GM12878 (cell line): ENCODE data around the gene PDCD7. TPM values are rescaled to one million over a fixed set of nuclear protein-coding genes. Genes with fewer than 3 reads are reported as not detected.

Source experiments
- ATAC-seq: fragments of 200-7000 bp; cut with Tn5 transposase; 3 replicates; pipeline ENCODE4 v1.9.1; 2020; ENCODE audit warnings: mild to moderate bottlenecking, moderate library complexity
- BruUV-seq: library from RNA; stranded (reverse); fragments of 400-500 nt; replicated peaks from 2 replicates; lab custom pipeline; 2021; lab: Mats Ljungman, UMichigan
- CTCF ChIA-PET: fragments of 300-600 bp; sonication (Branson Sonifier 250); formaldehyde crosslinking; extraction: SDS; loops from one replicate; lab custom pipeline; 2021; ENCODE audit warnings: inconsistent platforms; lab: Yijun Ruan, JAX
- POLR2A ChIA-PET: fragments of 350-600 bp; formaldehyde crosslinking; extraction: SDS; loops from one replicate; lab custom pipeline; 2021; ENCODE audit warnings: inconsistent platforms; lab: Charles Lee
- RAD21 ChIA-PET: fragments of 300-600 bp; sonication (Branson Sonifier 250); formaldehyde crosslinking; loops from one replicate; lab custom pipeline; 2023; ENCODE audit warnings: antibody characterized with exemption; ENCODE audit not compliant: unreplicated experiment; lab: Charles Lee
- SMC1A ChIA-PET: fragments of 300-600 bp; sonication (Branson Sonifier 250); formaldehyde crosslinking; loops from one replicate; lab custom pipeline; 2023; ENCODE audit not compliant: unreplicated experiment, uncharacterized antibody; lab: Charles Lee
- DNase-seq: peaks from one replicate; pipeline ENCODE4 v3.0.0-alpha.2; 2011; ENCODE audit warnings: low read depth, low spot score
- FAIRE-seq: peaks from 3 replicates; lab custom pipeline; 2011; peaks lifted over from hg19 to GRCh38; lab: Jason Lieb, UNC
- H2AFZ ChIP-seq: 2 replicates; pipeline ENCODE4 v1.6.0; 2011; ENCODE audit warnings: low read depth, low read length, control low read depth; ENCODE audit not compliant: control insufficient read depth
- H3K27ac ChIP-seq: 2 replicates; pipeline ENCODE4 v1.5.1; 2011; ENCODE audit warnings: control low read depth; ENCODE audit not compliant: control insufficient read depth, insufficient read depth
- H3K27me3 ChIP-seq, 2 experiments: replicated peaks in 1 of 2; 2 replicates each; pipeline versions ENCODE4 v1.6.0 to v1.6.1; 2011; ENCODE audit warnings: low read length in 1 of 2; ENCODE audit not compliant: control insufficient read depth in 2 of 2, insufficient read depth in 2 of 2
- H3K36me3 ChIP-seq, 2 experiments: 2 replicates each; pipeline ENCODE4 v1.5.1; 2011; ENCODE audit warnings: low read length in 1 of 2; ENCODE audit not compliant: control insufficient read depth in 2 of 2, insufficient read depth in 2 of 2
- H3K4me1 ChIP-seq: 2 replicates; pipeline ENCODE4 v1.6.1; 2011; ENCODE audit warnings: mild to moderate bottlenecking, low read length, moderate library complexity, mixed read lengths; ENCODE audit not compliant: control insufficient read depth, insufficient read depth
- H3K4me2 ChIP-seq: 2 replicates; pipeline ENCODE4 v1.6.0; 2011; ENCODE audit warnings: control low read depth; ENCODE audit not compliant: control insufficient read depth, insufficient read depth
- H3K4me3 ChIP-seq: fragments of 200-600 bp; sonication (generic); 2 replicates; pipeline ENCODE4 v1.5.1; 2016
- H3K79me2 ChIP-seq: 2 replicates; pipeline ENCODE4 v1.6.0; 2011; ENCODE audit warnings: low read length; ENCODE audit not compliant: control insufficient read depth, insufficient read depth
- H3K9ac ChIP-seq: 2 replicates; pipeline ENCODE4 v1.8.0; 2011; ENCODE audit warnings: low read length, control low read depth, mixed read lengths; ENCODE audit not compliant: control insufficient read depth, insufficient read depth
- H3K9me3 ChIP-seq: replicated peaks from 3 replicates; pipeline ENCODE4 v1.5.1; 2011; ENCODE audit warnings: mild to moderate bottlenecking, low read length; ENCODE audit not compliant: control insufficient read depth, insufficient read depth
- H4K20me1 ChIP-seq: 2 replicates; pipeline ENCODE4 v1.6.0; 2011; ENCODE audit not compliant: control insufficient read depth, insufficient read depth
- BMI1 ChIP-seq: fragments of 450-650 bp; IDR thresholded peaks from 2 replicates; pipeline ENCODE4 v1.6.1; 2016; ENCODE audit warnings: mild to moderate bottlenecking, moderate library complexity, borderline replicate concordance
- JUNB ChIP-seq: IDR thresholded peaks from 2 replicates; pipeline ENCODE4 v1.6.1; 2016; ENCODE audit warnings: antibody characterized with exemption, mild to moderate bottlenecking
- NR2C2 ChIP-seq: IDR thresholded peaks from 2 replicates; pipeline ENCODE4 v1.6.1; 2011; ENCODE audit warnings: borderline replicate concordance, low read depth; ENCODE audit not compliant: control insufficient read depth, insufficient read length
- POLR2A ChIP-seq: IDR thresholded peaks from 2 replicates; pipeline ENCODE4 v1.6.1; 2011; ENCODE audit warnings: low read depth, mild to moderate bottlenecking, low read length
- SRF ChIP-seq, 2 experiments: IDR thresholded peaks; 2 replicates each; pipeline ENCODE4 v1.6.1; 2011; ENCODE audit warnings: low read depth in 2 of 2, low read length in 2 of 2, mild to moderate bottlenecking in 1 of 2, moderate library complexity in 1 of 2
- ZNF384 ChIP-seq: IDR thresholded peaks from 2 replicates; pipeline ENCODE4 v1.6.1; 2012; ENCODE audit warnings: low read depth, mild to moderate bottlenecking, low read length, improper control_type of control experiment, borderline replicate concordance
- WGBS: methylation state at CpG from one replicate; pipeline ENCODE4 v1.1.6; 2016; ENCODE audit warnings: low lambda C conversion rate; ENCODE audit not compliant: insufficient replicate concordance, insufficient coverage; ENCODE audit errors: missing lambda C conversion rate; 5-methylcytosine and 5-hydroxymethylcytosine counted together
- in situ Hi-C: fragments of 300-500 bp; cut with MboI; formaldehyde crosslinking; loops from 9 replicates; pipeline ENCODE4 v1.14.3; 2018; ENCODE audit warnings: mixed read lengths
- intact Hi-C: fragments of 100-400 bp; cut with micrococcal nuclease; formaldehyde crosslinking; loops from one replicate; pipeline ENCODE4 v1.14.2; 2022; ENCODE audit not compliant: unreplicated experiment
- polyA plus RNA-seq, 11 experiments: library from polyadenylated mRNA; depleted of rRNA in 4 of 11; unstranded in 6 of 11; stranded (reverse) in 5 of 11; fragments of >200 nt; fragmentation: Nextera tagmentation in 4 of 11; fragmentation: Illumina TruSeq in 1 of 11; extraction: Ambion mirVana in 4 of 11; extraction: Trizol in 1 of 11; gene quantifications; 1 replicate in 1 of 11; 2 replicates in 10 of 11; pipeline versions ENCODE4 v1.2.1 to v1.2.3, GENCODE V29; 2011 to 2016; ENCODE audit warnings: inconsistent platforms in 2 of 11, missing spikeins in 2 of 11, low read depth in 1 of 11
- total RNA-seq, 4 experiments: library from RNA; depleted of rRNA in 3 of 4; stranded (reverse); fragments of >200 nt in 3 of 4; fragmentation: Illumina TruSeq in 1 of 4; extraction: Trizol in 1 of 4; gene quantifications; 2 replicates each; pipeline versions ENCODE4 v1.2.1 to v1.2.3, GENCODE V29; 2013 to 2021
- TF ChIP-seq, protein P1 (sequence below): fragments of 450-650 bp; IDR thresholded peaks from 2 replicates; pipeline ENCODE4 v1.6.1; 2018; ENCODE audit warnings: borderline replicate concordance, mild to moderate bottlenecking; ENCODE audit not compliant: partially characterized antibody
- TF ChIP-seq, protein P2 (sequence below): fragments of 450-650 bp; IDR thresholded peaks from 2 replicates; pipeline ENCODE4 v1.6.1; 2017; ENCODE audit warnings: mild to moderate bottlenecking, moderate library complexity

Gene PDCD7
- total and polyA plus RNA-seq, 10 of the 15 experiments (the other 5 are each of a cell fraction or from before 2014, with no cell fraction given), result 4.2 to 24.2 (median 13.4) TPM

DNA sequence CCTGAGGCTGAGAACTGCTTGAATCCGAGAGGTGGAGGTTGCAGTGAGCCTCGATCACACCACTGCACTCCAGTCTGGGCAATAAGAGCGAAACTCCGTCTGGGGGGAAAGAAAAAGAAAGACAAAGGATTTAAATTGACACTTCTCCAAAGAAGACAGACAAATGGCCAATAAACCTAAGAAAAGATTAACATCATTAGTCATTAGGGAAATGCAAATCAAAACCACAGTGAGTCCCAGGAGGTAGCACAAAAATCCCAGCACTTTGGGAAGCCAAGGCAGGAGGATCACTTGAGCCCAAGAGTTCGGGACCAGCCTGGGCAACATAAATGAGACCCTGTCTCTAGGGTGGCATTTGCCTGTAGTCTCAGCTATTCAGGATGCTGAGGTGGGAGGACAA, 38.9 kb upstream of the PDCD7 start:
- Histone ChIP-seq H3K79me2 (peaks cover 1% of the 10 kb centered on the region; the same call in 1 of the 2 replicates), H3K27ac (no peak overlapping the region; the same call in 1 of the 2 replicates), H2AFZ (no peak overlapping the region), H3K9me3 (no peaks in the 10 kb centered on the region), H3K9ac (no peak overlapping the region), H4K20me1 (no peaks in the 10 kb centered on the region), H3K27me3 (no peaks in the 10 kb centered on the region), H3K4me1 (peaks cover 4% of the 10 kb centered on the region; the same call in 1 of the 2 replicates), H3K36me3 (peaks cover 0 to 21% of the 10 kb centered on the region in 2 experiments; a peak in 2 of 4 replicates), H3K4me2 (no peak overlapping the region), H3K4me3 (no peak overlapping the region)
- CTCF ChIA-PET, result interaction anchor here (0.6 to 2.1 kb wide), 3 partner anchors 13 to 112 kb away, joined by 3 to 6 read pairs (median 3); partner anchors contain the start of gene CLPX
- in situ Hi-C loops, result no loop called here
- no peak for DNase-seq
- intact Hi-C loops, result no loop called here
- BruUV-seq, result no TSS peak
- no peak for ATAC-seq
- no peak for FAIRE-seq
- SMC1A ChIA-PET, result interaction anchor here (2.2 kb wide), 1 partner anchor 10 kb away, joined by 8 read pairs; no protein-coding TSS in a partner anchor
- POLR2A ChIA-PET, result interaction anchor here (0.7 to 1.6 kb wide), 2 partner anchors 39 to 117 kb away, joined by 3 read pairs; partner anchors contain the start of gene PDCD7
- WGBS, result 22% methylated on average over 5 of the region's 5 CpGs
- RAD21 ChIA-PET, result no interaction called here
- no peak for TF ChIP-seq NR2C2
- no peak for TF ChIP-seq BMI1
- TF ChIP-seq, protein P1, sequence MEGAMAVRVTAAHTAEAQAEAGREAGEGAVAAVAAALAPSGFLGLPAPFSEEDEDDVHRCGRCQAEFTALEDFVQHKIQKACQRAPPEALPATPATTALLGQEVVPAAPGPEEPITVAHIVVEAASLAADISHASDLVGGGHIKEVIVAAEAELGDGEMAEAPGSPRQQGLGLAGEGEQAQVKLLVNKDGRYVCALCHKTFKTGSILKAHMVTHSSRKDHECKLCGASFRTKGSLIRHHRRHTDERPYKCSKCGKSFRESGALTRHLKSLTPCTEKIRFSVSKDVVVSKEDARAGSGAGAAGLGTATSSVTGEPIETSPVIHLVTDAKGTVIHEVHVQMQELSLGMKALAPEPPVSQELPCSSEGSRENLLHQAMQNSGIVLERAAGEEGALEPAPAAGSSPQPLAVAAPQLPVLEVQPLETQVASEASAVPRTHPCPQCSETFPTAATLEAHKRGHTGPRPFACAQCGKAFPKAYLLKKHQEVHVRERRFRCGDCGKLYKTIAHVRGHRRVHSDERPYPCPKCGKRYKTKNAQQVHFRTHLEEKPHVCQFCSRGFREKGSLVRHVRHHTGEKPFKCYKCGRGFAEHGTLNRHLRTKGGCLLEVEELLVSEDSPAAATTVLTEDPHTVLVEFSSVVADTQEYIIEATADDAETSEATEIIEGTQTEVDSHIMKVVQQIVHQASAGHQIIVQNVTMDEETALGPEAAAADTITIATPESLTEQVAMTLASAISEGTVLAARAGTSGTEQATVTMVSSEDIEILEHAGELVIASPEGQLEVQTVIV, result no peak
- no peak for TF ChIP-seq POLR2A
- TF ChIP-seq SRF (IDR thresholded peaks at IDR 0.05; ENCODE audit: low read depth in 2 of 2, low read length in 2 of 2), result no peak
- no peak for TF ChIP-seq JUNB
- no peak for TF ChIP-seq ZNF384
- TF ChIP-seq, protein P2, sequence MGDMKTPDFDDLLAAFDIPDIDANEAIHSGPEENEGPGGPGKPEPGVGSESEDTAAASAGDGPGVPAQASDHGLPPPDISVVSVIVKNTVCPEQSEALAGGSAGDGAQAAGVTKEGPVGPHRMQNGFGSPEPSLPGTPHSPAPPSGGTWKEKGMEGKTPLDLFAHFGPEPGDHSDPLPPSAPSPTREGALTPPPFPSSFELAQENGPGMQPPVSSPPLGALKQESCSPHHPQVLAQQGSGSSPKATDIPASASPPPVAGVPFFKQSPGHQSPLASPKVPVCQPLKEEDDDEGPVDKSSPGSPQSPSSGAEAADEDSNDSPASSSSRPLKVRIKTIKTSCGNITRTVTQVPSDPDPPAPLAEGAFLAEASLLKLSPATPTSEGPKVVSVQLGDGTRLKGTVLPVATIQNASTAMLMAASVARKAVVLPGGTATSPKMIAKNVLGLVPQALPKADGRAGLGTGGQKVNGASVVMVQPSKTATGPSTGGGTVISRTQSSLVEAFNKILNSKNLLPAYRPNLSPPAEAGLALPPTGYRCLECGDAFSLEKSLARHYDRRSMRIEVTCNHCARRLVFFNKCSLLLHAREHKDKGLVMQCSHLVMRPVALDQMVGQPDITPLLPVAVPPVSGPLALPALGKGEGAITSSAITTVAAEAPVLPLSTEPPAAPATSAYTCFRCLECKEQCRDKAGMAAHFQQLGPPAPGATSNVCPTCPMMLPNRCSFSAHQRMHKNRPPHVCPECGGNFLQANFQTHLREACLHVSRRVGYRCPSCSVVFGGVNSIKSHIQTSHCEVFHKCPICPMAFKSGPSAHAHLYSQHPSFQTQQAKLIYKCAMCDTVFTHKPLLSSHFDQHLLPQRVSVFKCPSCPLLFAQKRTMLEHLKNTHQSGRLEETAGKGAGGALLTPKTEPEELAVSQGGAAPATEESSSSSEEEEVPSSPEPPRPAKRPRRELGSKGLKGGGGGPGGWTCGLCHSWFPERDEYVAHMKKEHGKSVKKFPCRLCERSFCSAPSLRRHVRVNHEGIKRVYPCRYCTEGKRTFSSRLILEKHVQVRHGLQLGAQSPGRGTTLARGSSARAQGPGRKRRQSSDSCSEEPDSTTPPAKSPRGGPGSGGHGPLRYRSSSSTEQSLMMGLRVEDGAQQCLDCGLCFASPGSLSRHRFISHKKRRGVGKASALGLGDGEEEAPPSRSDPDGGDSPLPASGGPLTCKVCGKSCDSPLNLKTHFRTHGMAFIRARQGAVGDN, result no peak
